Measurements from ENCODE around the gene TRAF3IP1.
A peak's percentile ranks its signal among the peaks of the same experiment; 100 is the strongest.
"Not testable (repeated sequence)": the region's sequence is repeated elsewhere in the genome, so short reads cannot be mapped to it uniquely, and the experiment has no call there.

Gene TRAF3IP1

DNA sequence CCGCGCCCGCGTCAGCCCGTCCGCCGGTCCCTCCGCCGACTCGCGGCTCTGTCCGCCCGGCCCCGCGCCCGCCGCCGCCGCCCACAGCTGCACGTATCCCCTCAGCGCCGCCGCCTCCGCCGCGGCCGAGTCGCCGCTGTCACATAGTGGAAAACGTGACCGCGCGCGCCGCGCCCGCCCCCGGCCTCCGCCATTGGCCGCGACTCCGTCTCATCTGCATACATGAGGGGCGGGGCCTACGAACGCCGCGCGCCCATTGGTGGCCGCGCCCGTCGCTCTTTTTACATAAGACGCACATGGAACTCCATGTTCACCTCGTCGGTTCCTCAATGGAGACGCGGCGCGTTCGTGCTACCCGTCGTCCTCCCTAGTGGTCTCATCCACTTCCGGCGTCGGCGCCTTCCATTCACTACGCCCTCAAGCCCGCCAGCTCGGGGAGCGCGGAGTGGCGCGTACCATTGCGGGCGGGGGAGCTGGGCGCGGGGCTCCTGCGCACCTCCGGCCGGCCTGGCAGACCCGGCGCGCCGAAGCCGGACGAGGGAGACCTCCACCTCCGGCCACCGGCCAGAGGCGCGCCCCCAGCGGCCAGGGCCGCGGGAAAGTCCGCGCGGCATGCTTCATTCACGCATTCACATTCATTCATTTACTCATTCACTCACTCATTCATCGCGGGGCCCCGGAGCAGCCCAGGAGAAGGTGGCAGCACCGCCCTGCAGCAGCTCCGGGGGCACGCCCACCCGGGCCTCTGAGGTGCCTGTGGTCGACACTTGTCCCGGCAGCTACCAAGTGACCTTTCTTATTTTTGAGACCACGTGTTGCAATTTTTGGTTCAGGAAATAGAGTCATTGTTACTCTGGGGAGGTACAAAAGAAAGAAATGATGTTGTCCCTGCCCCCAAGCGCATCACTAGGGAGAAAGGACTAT is 31.4 kb upstream of the TRAF3IP1 start:
- DNase-seq, result peak; percentile 99

DNA sequence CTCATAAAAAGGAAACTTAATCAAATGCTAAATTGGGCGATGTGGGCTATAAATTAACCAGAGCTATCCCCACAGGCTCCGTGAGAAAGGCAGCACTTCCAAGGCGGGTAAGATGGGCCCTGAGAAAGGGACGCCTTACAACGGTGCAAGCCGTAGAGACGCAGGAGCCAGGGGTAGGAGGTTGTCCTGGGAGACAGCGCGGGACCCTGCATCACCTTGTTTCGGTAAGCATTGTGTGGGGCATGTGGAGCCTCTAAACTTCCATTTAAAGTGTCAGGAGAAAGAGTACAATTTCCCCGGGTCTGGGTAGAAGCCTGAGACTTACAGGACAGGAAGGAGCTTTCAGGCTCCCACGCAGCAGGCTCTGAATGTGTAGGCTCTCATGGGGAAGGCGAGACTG is 30.7 kb upstream of the TRAF3IP1 start:
- DNase-seq, result no peak

GRCh38 chr2:238290091-238290509 is 30.2 kb upstream of the TRAF3IP1 start:
- peak; percentile 60 for DNase-seq

GRCh38 chr2:238290715-238291549 is 29.4 kb upstream of the TRAF3IP1 start:
- no peak for DNase-seq

DNA sequence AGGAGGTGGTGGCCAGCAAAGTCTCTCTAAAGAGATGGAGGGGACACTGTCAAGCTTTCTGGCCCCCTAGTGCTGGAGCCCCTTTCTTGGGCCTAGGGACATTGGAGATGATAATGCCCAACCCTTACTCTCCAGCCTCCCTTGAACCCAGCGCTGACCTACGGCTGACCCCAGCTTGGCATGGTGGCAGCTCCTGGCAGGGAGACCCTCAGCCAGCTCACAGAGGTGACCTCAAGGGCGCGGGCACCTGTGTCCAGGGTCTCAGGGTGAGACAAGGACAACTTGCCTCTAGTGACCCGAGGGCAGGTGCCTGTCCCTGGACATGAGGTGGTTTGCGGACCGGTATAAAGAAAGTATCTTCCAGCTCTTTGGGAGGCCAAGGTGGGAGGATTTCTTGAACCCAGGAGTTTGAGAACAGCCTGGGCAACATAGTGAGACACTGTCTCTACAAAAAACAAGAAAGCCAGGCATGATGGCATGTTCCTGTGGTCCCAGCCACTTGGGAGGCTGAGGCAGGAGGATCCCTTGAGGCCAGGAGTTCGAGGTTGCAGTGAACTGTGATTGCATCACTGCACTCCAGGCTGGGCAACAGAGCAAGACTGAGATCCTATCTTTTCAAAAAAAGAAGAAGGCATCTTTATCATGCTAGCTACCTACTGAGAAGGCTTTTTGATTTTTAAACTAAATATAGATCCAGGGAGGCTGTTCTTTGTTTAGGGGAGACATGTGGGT is 28.6 kb upstream of the TRAF3IP1 start:
- DNase-seq, result no peak

DNA sequence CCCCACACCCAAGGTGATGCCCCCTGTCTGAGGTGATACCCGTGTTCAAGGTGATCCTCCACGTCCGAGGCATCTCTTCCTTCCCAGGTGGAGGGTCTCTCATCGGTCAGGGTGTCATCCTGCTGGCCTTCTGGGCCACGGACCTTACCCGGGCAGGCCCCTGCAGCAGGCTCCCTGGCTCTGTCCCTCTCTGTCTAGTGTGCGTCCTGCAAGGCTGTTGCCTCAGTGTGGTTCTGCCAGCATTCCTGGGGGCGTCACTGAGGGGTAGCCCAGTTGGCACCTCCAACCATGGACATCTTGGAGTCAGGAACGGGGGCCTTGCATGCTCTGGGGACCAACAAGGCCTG is 26.3 kb upstream of the TRAF3IP1 start:
- DNase-seq, result no peak

- DNase-seq, result no peak
Observed at GRCh38 chr2:238294393-238295143, 25.8 kb upstream of the TRAF3IP1 start.

DNA sequence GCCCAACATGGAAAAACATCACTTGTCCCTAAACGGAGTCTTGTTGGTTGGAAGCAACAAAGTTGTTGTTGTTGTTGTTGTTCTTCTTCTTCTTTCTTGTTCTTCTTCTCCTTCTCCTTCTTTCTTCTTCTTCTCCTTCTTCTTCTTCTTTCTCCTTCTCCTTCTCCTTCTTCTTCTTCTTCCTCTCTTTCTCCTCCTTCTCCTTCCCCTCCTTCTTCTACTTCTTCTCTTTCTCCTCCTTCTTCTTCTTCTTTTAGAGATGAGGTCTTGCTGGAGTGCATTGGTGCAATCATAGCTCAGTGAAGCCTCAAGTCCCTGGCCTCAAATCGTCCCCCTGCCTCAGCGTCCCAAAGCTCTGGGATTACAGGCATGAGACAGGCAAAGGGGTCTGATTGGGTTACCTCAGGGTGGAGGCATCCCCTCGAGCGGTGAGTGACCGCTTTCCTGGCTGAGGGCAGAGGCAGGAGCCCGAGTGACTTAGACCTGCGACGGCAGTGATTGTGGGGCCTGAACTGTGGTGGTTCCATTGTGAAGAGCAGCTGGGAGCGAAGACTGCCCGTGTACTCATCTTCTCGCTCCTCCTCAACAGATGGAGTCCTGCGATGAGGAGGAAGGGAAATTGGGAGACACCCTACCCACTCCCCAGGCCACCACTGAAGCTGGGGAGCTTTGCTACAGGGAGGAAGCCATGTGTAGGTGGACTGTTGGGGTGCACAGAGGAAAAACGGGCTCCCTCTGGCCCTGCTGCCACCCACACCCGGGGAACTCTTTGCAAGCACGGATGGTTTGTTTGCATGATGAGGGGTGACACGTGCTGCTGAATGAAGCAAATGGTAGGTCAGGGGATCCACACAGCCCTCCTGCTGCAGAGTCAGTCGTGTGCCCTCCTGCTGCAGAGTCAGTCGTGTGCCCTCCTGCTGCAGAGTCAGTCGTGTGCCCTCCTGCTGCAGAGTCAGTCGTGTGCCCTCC is 24.9 kb upstream of the TRAF3IP1 start:
- no peak for DNase-seq

DNA sequence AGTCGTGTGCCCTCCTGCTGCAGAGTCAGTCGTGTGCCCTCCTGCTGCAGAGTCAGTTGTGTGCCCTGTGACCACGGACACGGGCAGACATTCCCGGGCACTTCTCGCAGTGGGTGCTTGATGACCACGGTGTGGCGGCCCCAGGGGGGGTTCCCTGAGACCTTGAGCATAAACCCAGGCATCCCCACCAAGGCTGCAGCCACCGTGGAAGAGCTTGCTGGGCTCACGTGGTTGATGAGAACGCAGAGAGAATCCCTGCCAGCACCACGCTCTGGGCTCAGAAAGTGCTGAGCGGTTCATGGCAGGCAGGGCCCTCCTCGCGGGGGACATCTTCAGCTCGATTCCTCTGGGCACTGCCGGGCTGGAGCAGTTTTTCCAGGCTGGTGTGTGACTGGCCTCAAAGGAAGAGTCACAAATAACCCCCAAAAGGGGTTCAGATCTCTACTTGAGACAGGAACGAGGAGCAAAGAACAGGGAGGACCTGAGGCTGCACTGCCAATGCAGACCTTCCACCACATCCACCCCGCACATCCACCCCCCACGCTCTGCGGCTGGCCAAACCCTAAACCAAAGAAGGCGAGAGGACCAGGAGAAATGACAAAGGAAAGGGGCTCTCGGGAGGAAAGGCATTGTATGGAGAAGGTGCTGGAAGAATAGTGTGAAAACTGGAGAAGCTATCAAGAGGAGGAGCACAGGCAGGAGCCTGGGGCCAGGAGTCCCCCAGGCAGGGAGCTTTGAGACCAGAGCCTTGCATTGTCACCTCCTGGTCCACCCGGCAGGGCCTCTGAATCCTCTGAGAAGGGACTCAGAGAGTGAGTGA is 23.5 kb upstream of the TRAF3IP1 start:
- DNase-seq, result no peak

GRCh38 chr2:238299803-238300202 is 20.5 kb upstream of the TRAF3IP1 start:
- no peak for DNase-seq

DNA sequence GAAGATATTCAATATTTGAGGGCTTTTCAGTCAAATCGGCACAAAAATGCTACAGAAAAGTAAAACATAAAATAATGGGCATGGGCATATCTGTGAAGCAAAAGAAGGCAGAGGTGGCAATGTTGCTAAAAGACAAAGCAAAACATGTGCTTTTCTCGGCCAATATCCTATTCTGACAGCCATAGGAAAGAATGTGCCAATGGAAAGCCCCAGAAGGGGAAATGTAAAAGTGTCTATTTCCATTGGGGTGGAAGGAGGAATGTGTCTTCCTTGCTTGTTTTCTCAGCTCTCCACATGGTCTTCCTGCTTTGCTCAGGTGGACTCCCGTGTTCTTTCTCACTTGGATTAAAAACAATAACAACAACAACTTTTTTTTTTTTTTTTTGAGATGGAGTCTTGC is 18.2 kb upstream of the TRAF3IP1 start:
- no peak for DNase-seq

DNA sequence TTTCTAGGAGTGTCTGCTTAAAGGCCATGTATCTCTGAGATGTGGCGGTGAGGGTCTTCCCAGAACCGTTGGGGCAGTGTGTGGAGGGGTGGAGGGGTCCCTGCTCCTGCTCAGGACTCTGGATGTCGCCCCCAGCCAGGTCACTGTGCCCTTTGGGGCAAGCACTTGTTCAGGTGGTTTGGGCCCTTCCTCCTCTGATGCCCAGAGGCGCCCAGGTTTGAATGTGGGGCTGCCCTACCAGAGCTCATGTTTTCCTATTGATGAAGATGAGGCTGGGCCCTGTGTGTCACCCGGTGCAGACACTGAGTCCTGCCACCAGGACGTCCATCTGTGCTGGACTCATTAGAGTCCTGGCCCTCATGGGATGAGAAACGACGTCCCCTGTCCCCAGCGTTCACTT is 17.6 kb upstream of the TRAF3IP1 start:
- DNase-seq, result no peak

GRCh38 chr2:238304116-238304515 is 16.2 kb upstream of the TRAF3IP1 start:
- DNase-seq, result no peak

- no peak for DNase-seq
Observed at GRCh38 chr2:238305092-238305862, 15.0 kb upstream of the TRAF3IP1 start.

GRCh38 chr2:238305965-238306671 is 14.2 kb upstream of the TRAF3IP1 start:
- DNase-seq, result no peak

DNA sequence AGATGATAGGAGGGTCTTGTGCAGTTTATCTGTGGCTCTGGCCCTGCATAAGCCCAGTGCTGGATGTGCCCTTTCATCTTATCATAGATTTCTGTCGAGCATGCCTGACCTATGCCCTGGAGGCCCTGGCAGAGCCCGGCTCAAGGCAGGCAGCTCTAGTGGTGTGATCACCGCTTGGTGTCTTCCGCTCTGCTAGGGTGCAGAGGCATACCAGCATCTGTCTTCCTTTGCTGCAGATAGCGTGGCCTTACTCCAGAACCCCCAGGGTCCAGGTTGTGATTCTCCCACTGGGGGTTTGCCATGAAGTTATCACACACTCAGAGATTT is 13.7 kb upstream of the TRAF3IP1 start:
- DNase-seq, result no peak

- no peak for DNase-seq
Observed at GRCh38 chr2:238308177-238308576, 12.1 kb upstream of the TRAF3IP1 start.

- not testable (repeated sequence) for DNase-seq
Observed at GRCh38 chr2:238310721-238311120, 9.6 kb upstream of the TRAF3IP1 start.
